Breast epithelium (tissue), 4 donors: ENCODE results near the gene UBAP1L. TPM values are rescaled to one million over a fixed set of nuclear protein-coding genes. Genes with fewer than 3 reads are reported as not detected.
"Not testable (repeated sequence)": the region's sequence is repeated elsewhere in the genome, so short reads cannot be mapped to it uniquely, and the experiment has no call there.

Experiments used
- DNase-seq, 2 donors: peaks; one replicate each; pipeline ENCODE4 v3.0.0-alpha.2; 2019; ENCODE audit warnings: low spot score in 2 of 2
- H3K27ac ChIP-seq, 2 donors: fragments of 200-600 bp; sonication (generic) in 1 of 2; one replicate each; pipeline ENCODE4 v1.5.1; 2016 to 2019; ENCODE audit warnings: mild to moderate bottlenecking in 1 of 2
- H3K27me3 ChIP-seq, 2 donors: fragments of 200-600 bp; sonication (generic) in 1 of 2; one replicate each; pipeline versions ENCODE4 v1.5.1 to v1.6.0; 2017 to 2019; ENCODE audit warnings: control low read depth in 1 of 2, mild to moderate bottlenecking in 1 of 2
- H3K36me3 ChIP-seq: fragments of 200-600 bp; one replicate; pipeline ENCODE4 v1.5.1; 2019
- H3K4me1 ChIP-seq, 2 donors: fragments of 200-600 bp; sonication (generic); one replicate each; pipeline ENCODE4 v1.5.1; 2016 to 2019; ENCODE audit warnings: control low read depth in 1 of 2
- H3K4me3 ChIP-seq, 3 donors: fragments of 200-600 bp; sonication (generic); 1 replicate in 2 of 3; 2 replicates in 1 of 3; pipeline ENCODE4 v1.5.1; 2016 to 2019; ENCODE audit warnings: mild to moderate bottlenecking in 3 of 3, moderate library complexity in 2 of 3
- H3K9me3 ChIP-seq, 2 donors: fragments of 200-600 bp; sonication (generic) in 1 of 2; one replicate each; pipeline ENCODE4 v1.5.1; 2016 to 2019; ENCODE audit warnings: control low read depth in 1 of 2
- POLR2A ChIP-seq: fragments of 450-650 bp; IDR thresholded peaks from one replicate; pipeline ENCODE4 v1.6.1; 2016; ENCODE audit warnings: antibody characterized with exemption, mild to moderate bottlenecking, moderate library complexity
- POLR2AphosphoS5 ChIP-seq, 3 donors: sonication (generic); formaldehyde crosslinking; IDR thresholded peaks; one replicate each; pipeline ENCODE4 v1.6.1; 2017; ENCODE audit warnings: antibody characterized with exemption in 3 of 3
- intact Hi-C: fragments of 100-400 bp; cut with DNase I; formaldehyde crosslinking; loops from one replicate; pipeline ENCODE4 v1.15.1; 2023; ENCODE audit warnings: low total_unique reads
- total RNA-seq, 3 donors: library from RNA; depleted of rRNA; stranded (reverse); fragments of >200 nt; gene quantifications; one replicate each; pipeline ENCODE4 v1.1.0, GENCODE V29; 2016
- TF ChIP-seq, protein P1 (sequence below), 3 donors: fragments of 450-650 bp; IDR thresholded peaks; one replicate each; pipeline ENCODE4 v1.5.1; 2016 to 2017; ENCODE audit warnings: antibody characterized with exemption in 3 of 3, mild to moderate bottlenecking in 3 of 3, moderate library complexity in 3 of 3

Gene UBAP1L
- total RNA-seq, 3 donors from 2014 or later, result 3.7 to 10.0 (median 7.2) TPM

DNA sequence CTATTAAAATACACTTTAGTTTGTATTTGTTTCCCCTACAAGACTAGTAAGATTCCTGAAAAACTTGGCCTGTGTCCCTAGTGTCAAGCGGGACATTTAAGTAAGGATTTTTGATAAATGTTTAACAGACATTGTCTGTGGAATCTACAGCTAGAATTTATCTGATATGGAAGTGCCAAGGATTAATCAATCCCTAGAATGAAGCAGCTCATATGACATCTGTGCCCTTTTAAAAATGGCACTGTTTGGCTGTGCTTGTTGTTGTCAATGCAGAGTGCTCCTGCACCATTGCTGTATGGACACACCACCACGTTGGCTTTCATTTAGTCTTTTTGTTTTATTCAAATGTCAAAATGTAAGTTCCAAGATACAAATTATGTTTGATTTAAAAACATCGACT, 32.9 kb upstream of the UBAP1L start:
- no peak overlapping the region for H3K27ac ChIP-seq
- no peaks in the 10 kb centered on the region for H3K4me1 ChIP-seq
- no peaks in the 10 kb centered on the region for H3K9me3 ChIP-seq
- H3K27me3 ChIP-seq, result no peaks in the 10 kb centered on the region
- TF ChIP-seq POLR2A (no peak), POLR2AphosphoS5 (IDR thresholded peaks at IDR 0.05) (no peak)
- TF ChIP-seq, protein P1, sequence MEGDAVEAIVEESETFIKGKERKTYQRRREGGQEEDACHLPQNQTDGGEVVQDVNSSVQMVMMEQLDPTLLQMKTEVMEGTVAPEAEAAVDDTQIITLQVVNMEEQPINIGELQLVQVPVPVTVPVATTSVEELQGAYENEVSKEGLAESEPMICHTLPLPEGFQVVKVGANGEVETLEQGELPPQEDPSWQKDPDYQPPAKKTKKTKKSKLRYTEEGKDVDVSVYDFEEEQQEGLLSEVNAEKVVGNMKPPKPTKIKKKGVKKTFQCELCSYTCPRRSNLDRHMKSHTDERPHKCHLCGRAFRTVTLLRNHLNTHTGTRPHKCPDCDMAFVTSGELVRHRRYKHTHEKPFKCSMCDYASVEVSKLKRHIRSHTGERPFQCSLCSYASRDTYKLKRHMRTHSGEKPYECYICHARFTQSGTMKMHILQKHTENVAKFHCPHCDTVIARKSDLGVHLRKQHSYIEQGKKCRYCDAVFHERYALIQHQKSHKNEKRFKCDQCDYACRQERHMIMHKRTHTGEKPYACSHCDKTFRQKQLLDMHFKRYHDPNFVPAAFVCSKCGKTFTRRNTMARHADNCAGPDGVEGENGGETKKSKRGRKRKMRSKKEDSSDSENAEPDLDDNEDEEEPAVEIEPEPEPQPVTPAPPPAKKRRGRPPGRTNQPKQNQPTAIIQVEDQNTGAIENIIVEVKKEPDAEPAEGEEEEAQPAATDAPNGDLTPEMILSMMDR (IDR thresholded peaks at IDR 0.05), result no peak
- intact Hi-C loops, result no loop called here
- H3K36me3 ChIP-seq, result no peaks in the 10 kb centered on the region
- no peak for DNase-seq
- no peak overlapping the region for H3K4me3 ChIP-seq

DNA sequence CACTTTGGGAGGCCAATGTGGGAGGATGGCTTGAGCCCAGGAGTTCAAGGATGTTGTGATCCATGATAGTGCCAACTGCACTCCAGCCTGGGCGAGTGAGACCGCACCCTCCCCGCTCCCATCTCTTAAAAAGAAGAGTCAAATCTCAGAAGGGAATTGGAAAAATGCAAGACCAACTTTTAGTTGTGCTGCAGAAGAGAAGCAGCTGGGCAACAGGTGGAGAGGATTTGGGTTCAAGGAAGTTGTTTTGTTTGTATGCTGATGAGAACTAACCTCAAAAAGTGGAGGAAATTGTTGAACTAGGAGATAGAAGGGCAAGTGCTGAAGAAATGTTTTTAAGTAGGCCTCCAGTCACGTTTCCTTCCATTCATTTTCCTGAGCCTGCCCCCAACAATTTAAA, 31.4 kb upstream of the UBAP1L start:
- DNase-seq, result no peak
- Histone ChIP-seq H3K27ac (no peak overlapping the region), H3K9me3 (no peaks in the 10 kb centered on the region), H3K4me1 (no peaks in the 10 kb centered on the region), H3K27me3 (no peaks in the 10 kb centered on the region), H3K4me3 (no peak overlapping the region), H3K36me3 (no peaks in the 10 kb centered on the region)
- TF ChIP-seq POLR2AphosphoS5 (IDR thresholded peaks at IDR 0.05) (no peak), POLR2A (no peak)
- TF ChIP-seq, protein P1 (IDR thresholded peaks at IDR 0.05), result no peak
- intact Hi-C loops, result no loop called here

DNA sequence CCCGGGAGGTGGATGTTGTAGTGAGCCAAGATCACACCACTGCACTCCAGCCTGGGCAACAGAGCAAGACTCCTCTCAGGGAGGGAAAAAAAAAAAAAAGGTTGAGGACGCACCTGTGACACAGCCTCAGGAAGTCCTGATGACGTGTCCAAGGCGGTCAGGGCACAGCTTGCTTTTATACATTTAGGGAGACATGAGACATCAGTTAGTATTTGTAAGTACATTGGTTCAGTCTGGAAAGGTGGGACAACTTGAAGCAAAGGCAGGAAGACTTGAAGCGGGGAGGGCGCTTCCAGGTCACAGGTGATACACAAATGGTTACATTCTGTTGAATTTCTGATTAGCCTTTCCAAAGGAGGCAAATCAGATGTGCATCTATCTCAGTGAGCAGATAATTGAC, 23.6 kb upstream of the UBAP1L start:
- intact Hi-C loops, DNase-seq, H3K4me1 ChIP-seq, H3K9me3 ChIP-seq, H3K27ac ChIP-seq, H3K4me3 ChIP-seq, H3K27me3 ChIP-seq, H3K36me3 ChIP-seq: not testable (repeated sequence)

DNA sequence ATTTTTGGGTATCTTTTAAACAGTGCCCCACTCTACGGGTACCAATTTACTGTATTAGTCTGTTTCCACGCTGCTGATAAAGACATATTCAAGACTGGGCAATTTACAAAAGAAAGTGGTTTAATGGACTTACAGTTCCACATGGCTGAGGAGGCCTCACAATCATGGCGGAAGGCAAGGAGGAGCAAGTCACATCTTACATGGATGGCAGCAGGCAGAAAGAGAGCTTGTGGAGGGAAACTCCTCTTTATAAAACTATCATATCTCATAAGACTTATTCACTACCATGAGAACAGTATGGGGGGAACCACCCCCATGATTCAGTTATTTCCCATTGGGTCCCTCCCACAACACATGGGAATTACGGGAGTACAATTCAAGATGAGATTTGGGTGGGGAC, 22.9 kb upstream of the UBAP1L start:
- H3K27ac ChIP-seq, H3K36me3 ChIP-seq, H3K9me3 ChIP-seq, H3K4me1 ChIP-seq, DNase-seq, H3K27me3 ChIP-seq, intact Hi-C loops, H3K4me3 ChIP-seq: not testable (repeated sequence)

DNA sequence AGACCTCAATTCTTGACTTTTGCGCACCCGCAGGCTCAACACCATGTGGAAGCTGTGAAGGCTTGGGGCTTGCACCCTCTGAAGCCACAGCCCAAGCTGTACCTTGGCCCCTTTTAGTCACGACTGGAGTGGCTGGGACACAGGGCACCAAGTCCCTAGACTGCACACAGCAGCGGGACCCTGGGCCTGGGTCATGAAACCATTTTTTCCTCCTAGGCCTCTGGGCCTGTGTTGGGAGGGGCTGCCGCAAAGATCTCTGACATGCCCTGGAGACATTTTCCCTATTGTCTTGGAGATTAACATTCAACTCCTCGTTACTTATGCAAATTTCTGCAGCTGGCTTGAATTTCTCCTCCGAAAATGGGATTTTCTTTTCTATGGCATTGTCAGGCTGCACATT, 22.1 kb upstream of the UBAP1L start:
- H3K27ac ChIP-seq, H3K4me1 ChIP-seq, H3K4me3 ChIP-seq, H3K27me3 ChIP-seq, H3K36me3 ChIP-seq, intact Hi-C loops, H3K9me3 ChIP-seq, DNase-seq: not testable (repeated sequence)

DNA sequence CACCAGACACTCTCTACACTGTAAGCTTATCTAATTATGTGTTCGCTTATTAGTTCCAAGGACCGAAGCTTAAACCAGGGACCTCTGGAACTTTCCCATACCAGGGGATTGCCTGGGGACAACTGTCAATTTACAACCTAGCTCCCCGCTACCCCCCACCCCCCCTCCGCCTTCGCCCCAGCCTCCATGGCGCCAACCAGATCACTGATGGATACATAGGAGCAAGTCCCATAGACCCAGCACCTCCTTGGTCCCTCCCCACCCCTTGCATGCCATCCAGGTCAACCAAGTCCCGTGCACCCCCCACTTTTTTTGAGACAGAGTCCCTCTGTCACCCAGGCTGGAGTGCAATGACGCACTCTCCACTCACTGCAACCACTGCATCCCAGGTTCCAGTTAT, 19.5 kb upstream of the UBAP1L start:
- peaks cover 4 to 8% of the 10 kb centered on the region in 2 donors for H3K9me3 ChIP-seq
- H3K4me3 ChIP-seq, result peak overlapping the region in 2 of 3 donors; percentile 80 to 81
- no peaks in the 10 kb centered on the region for H3K36me3 ChIP-seq
- TF ChIP-seq, protein P1 (IDR thresholded peaks at IDR 0.05), result no peak
- TF ChIP-seq POLR2AphosphoS5 (IDR thresholded peaks at IDR 0.05), result no peak
- TF ChIP-seq POLR2A, result no peak
- H3K27ac ChIP-seq, result no peak overlapping the region
- intact Hi-C loops, result no loop called here
- DNase-seq, result no peak
- no peaks in the 10 kb centered on the region for H3K27me3 ChIP-seq
- H3K4me1 ChIP-seq, result peaks cover 0 to 10% of the 10 kb centered on the region in 2 donors

DNA sequence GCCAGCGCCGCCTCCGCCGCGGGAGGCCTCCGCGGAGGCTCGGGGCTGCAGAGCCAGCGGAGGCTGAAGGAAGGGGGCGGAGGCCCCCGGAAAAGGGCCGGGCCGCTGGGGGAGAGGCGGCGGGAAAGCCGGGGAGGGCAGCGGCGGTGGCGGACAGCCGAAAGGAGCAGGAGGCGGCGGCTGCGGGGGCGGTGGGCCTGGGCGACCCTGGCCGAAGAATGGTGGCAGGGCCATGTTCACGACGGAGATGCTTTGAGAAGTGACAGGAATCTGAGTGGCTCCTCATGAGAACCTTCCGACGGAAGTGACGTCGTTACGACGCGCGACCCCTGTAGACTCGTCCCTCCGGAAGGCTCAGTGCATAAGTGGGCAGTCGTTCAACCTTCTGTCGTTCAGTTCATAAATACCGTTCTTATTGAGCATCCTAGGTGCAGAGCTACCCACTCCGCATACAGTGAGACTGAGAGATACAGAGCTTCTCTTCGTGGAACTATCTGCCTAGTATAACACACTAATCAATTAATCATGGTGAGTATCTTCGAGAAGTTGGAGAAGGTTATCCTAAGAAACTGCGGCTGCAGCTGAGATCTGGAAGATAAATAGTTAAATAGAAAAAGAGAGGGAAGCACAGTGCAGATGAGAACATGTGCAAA, 18.7 kb upstream of the UBAP1L start, which contains the start of gene PDCD7:
Gene PDCD7 (minus strand): TSS at position 261 of the 653 bp plus-strand sequence. CDS start 27 bp downstream, at position 234.
- Histone ChIP-seq H3K27ac (peak within 1 kb of the TSS; percentile 86 to 87), H3K9me3 (peaks cover 4 to 8% of the 10 kb centered on the region in 2 donors), H3K4me3 (peak within 1 kb of the TSS; percentile 80 to 95 (median 81)), H3K36me3 (no peaks in the 10 kb centered on the region), H3K4me1 (peaks cover 0 to 10% of the 10 kb centered on the region in 2 donors), H3K27me3 (no peaks in the 10 kb centered on the region)
- no peak for TF ChIP-seq POLR2A
- peak in 2 of 3 donors; percentile 57 to 70 for TF ChIP-seq POLR2AphosphoS5 (IDR thresholded peaks at IDR 0.05)
- TF ChIP-seq, protein P1 (IDR thresholded peaks at IDR 0.05), result no peak
- DNase-seq, result peak; percentile 73 to 75
- intact Hi-C loops, result no loop called here
